HepG2 (cell line): ENCODE measurements around the gene KLHL36. TPM values are rescaled to one million over a fixed set of nuclear protein-coding genes. Genes with fewer than 3 reads are reported as not detected.

Experiments used
- ATAC-seq: fragments of 200-7000 bp; cut with Tn5 transposase; 3 replicates; pipeline ENCODE4 v1.9.1; 2020; ENCODE audit warnings: mild to moderate bottlenecking, moderate library complexity
- BruUV-seq: library from RNA; stranded (reverse); fragments of 400-500 nt; replicated peaks from 2 replicates; lab custom pipeline; 2021; lab: Mats Ljungman, UMichigan
- CTCF ChIA-PET: fragments of 300-600 bp; formaldehyde crosslinking; extraction: SDS; loops from one replicate; lab custom pipeline; 2021; ENCODE audit warnings: low total read pairs, inconsistent platforms, low intra/inter-chr PET ratio; lab: Yijun Ruan, JAX
- POLR2A ChIA-PET: fragments of 350-600 bp; sonication (Branson Sonifier 250); formaldehyde crosslinking; loops from one replicate; lab custom pipeline; 2020; ENCODE audit warnings: antibody characterized with exemption, inconsistent platforms; lab: Yijun Ruan, JAX
- DNase-seq: peaks from one replicate; pipeline ENCODE4 v3.0.0-alpha.2; 2015; ENCODE audit warnings: low spot score
- FAIRE-seq: peaks from 3 replicates; lab custom pipeline; 2011; peaks lifted over from hg19 to GRCh38; lab: Jason Lieb, UNC
- H2AFZ ChIP-seq: one replicate; pipeline ENCODE4 v1.6.1; 2011; ENCODE audit warnings: low read length, inconsistent platforms
- H3K27ac ChIP-seq: fragments of 300-600 bp; 3 replicates; pipeline ENCODE4 v1.8.0; 2011; ENCODE audit warnings: mixed run types, mild to moderate bottlenecking, mixed read lengths, low read length, inconsistent platforms; ENCODE audit not compliant: insufficient read depth; ENCODE audit errors: extremely low read length
- H3K27me3 ChIP-seq, 2 experiments: fragments of 200-600 bp in 1 of 2; 2 replicates in 1 of 2; 3 replicates in 1 of 2; pipeline versions ENCODE4 v1.6.0 to v1.8.0; 2011; ENCODE audit warnings: low read length in 2 of 2, mild to moderate bottlenecking in 2 of 2, moderate library complexity in 2 of 2, inconsistent platforms in 1 of 2; ENCODE audit not compliant: insufficient read depth in 2 of 2, control insufficient read depth in 1 of 2
- H3K36me3 ChIP-seq, 2 experiments: fragments of 200-600 bp in 1 of 2; replicated peaks in 1 of 2; 2 replicates in 1 of 2; 3 replicates in 1 of 2; pipeline versions ENCODE4 v1.5.1 to v1.8.0; 2011; ENCODE audit warnings: low read length in 2 of 2, inconsistent platforms in 1 of 2; ENCODE audit not compliant: insufficient read depth in 2 of 2, control insufficient read depth in 1 of 2
- H3K4me1 ChIP-seq: 2 replicates; pipeline ENCODE4 v1.5.1; 2012; ENCODE audit warnings: low read length, inconsistent platforms; ENCODE audit not compliant: insufficient read depth
- H3K4me2 ChIP-seq: 2 replicates; pipeline ENCODE4 v1.6.0; 2011; ENCODE audit warnings: low read depth, low read length, inconsistent platforms
- H3K4me3 ChIP-seq, 3 experiments: fragments of 200-600 bp in 1 of 3; sonication (generic), shearing (Covaris generic) in 1 of 3; replicated peaks in 1 of 3; 2 replicates each; pipeline ENCODE4 v1.5.1; 2011 to 2016; ENCODE audit warnings: low read length in 3 of 3, inconsistent platforms in 2 of 3, low read depth in 2 of 3, mild to moderate bottlenecking in 2 of 3, control low read depth in 1 of 3, mixed read lengths in 1 of 3; ENCODE audit not compliant: insufficient read depth in 1 of 3
- H3K79me2 ChIP-seq: one replicate; pipeline ENCODE4 v1.6.1; 2011; ENCODE audit warnings: low read length, inconsistent platforms; ENCODE audit not compliant: insufficient read depth
- H3K9ac ChIP-seq: 2 replicates; pipeline ENCODE4 v1.6.0; 2011; ENCODE audit warnings: mild to moderate bottlenecking, low read depth, low read length, inconsistent platforms; ENCODE audit not compliant: insufficient read depth
- H3K9me3 ChIP-seq: 2 replicates; pipeline ENCODE4 v1.5.1; 2012; ENCODE audit warnings: mild to moderate bottlenecking, low read length
- H4K20me1 ChIP-seq: 2 replicates; pipeline ENCODE4 v1.6.0; 2011; ENCODE audit warnings: inconsistent platforms, mild to moderate bottlenecking, low read length, moderate library complexity; ENCODE audit not compliant: insufficient read depth
- CAMTA2 ChIP-seq: sonication (generic); formaldehyde crosslinking; IDR thresholded peaks from 2 replicates; pipeline ENCODE4 v1.4.0; 2020; ENCODE audit warnings: mild to moderate bottlenecking, missing genetic modification reagents, borderline replicate concordance
- CCDC6 ChIP-seq: sonication (generic); formaldehyde crosslinking; IDR thresholded peaks from 2 replicates; pipeline ENCODE4 v1.8.1; 2022; ENCODE audit warnings: mild to moderate bottlenecking, missing genetic modification reagents, moderate library complexity
- GABPA ChIP-seq, 2 experiments: IDR thresholded peaks; 2 replicates each; pipeline ENCODE4 v1.6.1; 2011 to 2016; ENCODE audit warnings: low read depth in 2 of 2, low read length in 1 of 2, missing biosample characterization in 1 of 2, missing genetic modification characterization in 1 of 2
- KAT8 ChIP-seq: IDR thresholded peaks from 2 replicates; pipeline ENCODE4 v1.6.1; 2016; ENCODE audit warnings: missing genetic modification reagents, missing compliant biosample characterization
- NFYC ChIP-seq: IDR thresholded peaks from 2 replicates; pipeline ENCODE4 v1.6.1; 2016; ENCODE audit warnings: missing genetic modification reagents, missing compliant biosample characterization
- PATZ1 ChIP-seq: sonication (generic); formaldehyde crosslinking; IDR thresholded peaks from 2 replicates; pipeline ENCODE4 v1.4.0; 2020; ENCODE audit warnings: missing genetic modification reagents
- REL ChIP-seq: sonication (generic); formaldehyde crosslinking; conservative IDR thresholded peaks from 2 replicates; pipeline ENCODE4 v1.8.0; 2022; ENCODE audit warnings: mild to moderate bottlenecking, missing genetic modification reagents, moderate library complexity
- SALL2 ChIP-seq: sonication (generic); formaldehyde crosslinking; IDR thresholded peaks from 2 replicates; pipeline ENCODE4 v1.8.1; 2023; ENCODE audit warnings: mild to moderate bottlenecking, missing genetic modification reagents, inconsistent platforms
- XBP1 ChIP-seq: sonication (generic); formaldehyde crosslinking; IDR thresholded peaks from 2 replicates; pipeline ENCODE4 v1.5.0; 2020; ENCODE audit warnings: missing genetic modification reagents
- ZBTB44 ChIP-seq: sonication (generic); formaldehyde crosslinking; IDR thresholded peaks from 2 replicates; pipeline ENCODE4 v1.4.0; 2020; ENCODE audit warnings: missing genetic modification reagents
- WGBS: methylation state at CpG from one replicate; pipeline ENCODE4 v1.1.6; 2017; ENCODE audit warnings: low lambda C conversion rate; 5-methylcytosine and 5-hydroxymethylcytosine counted together
- in situ Hi-C: cut with HindIII; loops from 2 replicates; pipeline ENCODE4 v1.10.0; 2017; ENCODE audit warnings: low pct_unique_long_range_greater_than_20kb; ENCODE audit not compliant: extremely low pct_ligation_motif_present
- intact Hi-C: fragments of 100-400 bp; cut with micrococcal nuclease; formaldehyde crosslinking; loops from one replicate; pipeline ENCODE4 v1.10.0; 2022; ENCODE audit not compliant: unreplicated experiment
- polyA plus RNA-seq, 8 experiments: library from polyadenylated mRNA; depleted of rRNA in 3 of 8; stranded (reverse) in 7 of 8; unstranded in 1 of 8; fragments of >200 nt; fragmentation: Illumina TruSeq in 4 of 8; extraction: Trizol in 4 of 8; gene quantifications; 2 replicates each; pipeline versions ENCODE4 v1.2.1 to v1.2.3, GENCODE V29; 2011 to 2016; ENCODE audit warnings: low read depth in 4 of 8, missing spikeins in 1 of 8, mixed read lengths in 1 of 8; ENCODE audit not compliant: insufficient read depth in 1 of 8
- total RNA-seq, 5 experiments: library from RNA; depleted of rRNA; stranded (reverse); fragments of >200 nt; fragmentation: Illumina TruSeq; extraction: Trizol; gene quantifications; 2 replicates each; pipeline ENCODE4 v1.2.3, GENCODE V29; 2016; ENCODE audit warnings: low read depth in 1 of 5
- TF ChIP-seq, protein P1 (sequence below): sonication (generic); formaldehyde crosslinking; IDR thresholded peaks from 2 replicates; pipeline ENCODE4 v1.4.0; 2020; ENCODE audit warnings: missing genetic modification reagents, borderline replicate concordance

KLHL36 gene
- total and polyA plus RNA-seq, 2 of the 13 experiments (the other 11 are each of a cell fraction or from before 2014, with no cell fraction given), result 24.3 to 26.0 TPM

DNA sequence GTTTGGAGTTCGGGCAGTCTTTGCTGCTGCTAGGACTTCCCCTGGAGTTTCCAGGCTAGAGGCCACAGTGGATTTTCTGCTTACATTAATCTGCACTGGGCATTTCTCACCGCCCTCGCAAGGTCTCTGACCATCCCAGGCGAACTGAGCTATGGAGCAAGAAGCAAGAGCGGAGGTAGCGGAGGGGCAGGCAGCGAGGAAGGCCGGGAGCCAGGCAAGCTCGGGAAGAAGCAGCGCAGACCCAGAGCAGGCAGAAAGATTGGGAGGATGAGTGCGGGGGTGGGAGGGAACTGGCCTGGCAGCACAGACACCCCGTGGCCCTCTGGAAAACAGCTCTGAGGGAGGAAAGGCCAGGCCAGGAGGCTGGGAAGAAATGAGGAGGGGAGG is 34.2 kb upstream of the KLHL36 start:
- Histone ChIP-seq H3K9me3 (no peaks in the 10 kb centered on the region), H2AFZ (no peak overlapping the region), H3K27ac (no peak overlapping the region), H3K4me2 (no peak overlapping the region), H3K79me2 (no peaks in the 10 kb centered on the region), H3K27me3 (no peaks in the 10 kb centered on the region; a peak in 1 of 5 replicates), H3K36me3 (peaks cover 0 to 1% of the 10 kb centered on the region in 2 experiments; a peak in 2 of 5 replicates), H3K9ac (no peak overlapping the region), H3K4me1 (peaks cover 29% of the 10 kb centered on the region), H4K20me1 (no peaks in the 10 kb centered on the region; the same call in 1 of the 2 replicates), H3K4me3 (no peak overlapping the region)
- ChIA-PET POLR2A (no interaction called here), CTCF (no interaction called here)
- DNase-seq (no peak), FAIRE-seq (no peak), ATAC-seq (no peak)
- WGBS, result 86% methylated on average over 12 of the region's 12 CpGs
- BruUV-seq, result no TSS peak
- intact Hi-C loops, result no loop called here
- in situ Hi-C loops, result no loop called here
- TF ChIP-seq CAMTA2 (CRISPR knock-in tag), result no peak
- TF ChIP-seq ZBTB44, result no peak
- 0 out of 2 replicates have a peak, but pooled peaks have one; percentile 7 for TF ChIP-seq GABPA (IDR thresholded peaks at IDR 0.05; ENCODE audit: low read depth, low read length)
- TF ChIP-seq GABPA (CRISPR knock-in tag; IDR thresholded peaks at IDR 0.05; ENCODE audit: low read depth), result no peak
- TF ChIP-seq CCDC6 (CRISPR knock-in tag), result no peak

GRCh38 chr16:84614623-84614967 is 33.7 kb upstream of the KLHL36 start:
- no TSS peak for BruUV-seq
- H3K79me2 ChIP-seq, result no peaks in the 10 kb centered on the region
- 83% methylated on average over 2 of the region's 3 CpGs for WGBS
- no peaks in the 10 kb centered on the region; a peak in 1 of 5 replicates for H3K27me3 ChIP-seq
- H3K36me3 ChIP-seq, result peaks cover 0 to 1% of the 10 kb centered on the region in 2 experiments; a peak in 2 of 5 replicates
- H4K20me1 ChIP-seq, result no peaks in the 10 kb centered on the region; the same call in 1 of the 2 replicates
- FAIRE-seq (no peak), DNase-seq (no peak), ATAC-seq (no peak)
- POLR2A ChIA-PET, result no interaction called here
- CTCF ChIA-PET, result no interaction called here
- peaks cover 29% of the 10 kb centered on the region for H3K4me1 ChIP-seq
- H2AFZ ChIP-seq, result no peak overlapping the region
- H3K4me3 ChIP-seq, result no peak overlapping the region
- intact Hi-C loops, result no loop called here
- H3K9me3 ChIP-seq, result no peaks in the 10 kb centered on the region
- no peak overlapping the region for H3K9ac ChIP-seq
- H3K27ac ChIP-seq, result no peak overlapping the region
- no peak overlapping the region for H3K4me2 ChIP-seq
- TF ChIP-seq PATZ1 (CRISPR knock-in tag) (no peak), SALL2 (no peak), KAT8 (CRISPR knock-in tag) (no peak), XBP1 (CRISPR knock-in tag) (no peak), REL (CRISPR knock-in tag) (no peak), NFYC (CRISPR knock-in tag) (no peak)
- TF ChIP-seq, protein P1, sequence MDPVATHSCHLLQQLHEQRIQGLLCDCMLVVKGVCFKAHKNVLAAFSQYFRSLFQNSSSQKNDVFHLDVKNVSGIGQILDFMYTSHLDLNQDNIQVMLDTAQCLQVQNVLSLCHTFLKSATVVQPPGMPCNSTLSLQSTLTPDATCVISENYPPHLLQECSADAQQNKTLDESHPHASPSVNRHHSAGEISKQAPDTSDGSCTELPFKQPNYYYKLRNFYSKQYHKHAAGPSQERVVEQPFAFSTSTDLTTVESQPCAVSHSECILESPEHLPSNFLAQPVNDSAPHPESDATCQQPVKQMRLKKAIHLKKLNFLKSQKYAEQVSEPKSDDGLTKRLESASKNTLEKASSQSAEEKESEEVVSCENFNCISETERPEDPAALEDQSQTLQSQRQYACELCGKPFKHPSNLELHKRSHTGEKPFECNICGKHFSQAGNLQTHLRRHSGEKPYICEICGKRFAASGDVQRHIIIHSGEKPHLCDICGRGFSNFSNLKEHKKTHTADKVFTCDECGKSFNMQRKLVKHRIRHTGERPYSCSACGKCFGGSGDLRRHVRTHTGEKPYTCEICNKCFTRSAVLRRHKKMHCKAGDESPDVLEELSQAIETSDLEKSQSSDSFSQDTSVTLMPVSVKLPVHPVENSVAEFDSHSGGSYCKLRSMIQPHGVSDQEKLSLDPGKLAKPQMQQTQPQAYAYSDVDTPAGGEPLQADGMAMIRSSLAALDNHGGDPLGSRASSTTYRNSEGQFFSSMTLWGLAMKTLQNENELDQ (CRISPR knock-in tag), result no peak
- in situ Hi-C loops, result no loop called here
